Measurements from ENCODE around the gene FOSB. TPM values are rescaled to one million over a fixed set of nuclear protein-coding genes. Genes with fewer than 3 reads are reported as not detected.
A peak's percentile ranks its signal among the peaks of the same experiment; 100 is the strongest.

Gene FOSB
- total and polyA plus RNA-seq, 9 of the 15 experiments (the other 6 are each of a cell fraction or from before 2014, with no cell fraction given): 0.11 to 2.7 (median 0.73) TPM

- peak in 1 of 2 experiments; percentile 1 for TF ChIP-seq E2F6 (IDR thresholded peaks at IDR 0.05; ENCODE audit: borderline replicate concordance in 1 of 2, extremely low read depth in 1 of 2, insufficient read depth in 1 of 2, insufficient read length in 1 of 2, low read depth in 1 of 2, low read length in 1 of 2, poor library complexity in 1 of 2, severe bottlenecking in 1 of 2)
- TF ChIP-seq POLR3A (IDR thresholded peaks at IDR 0.05; ENCODE audit: borderline replicate concordance, extremely low read depth, insufficient read depth, insufficient read length): no peak
- TF ChIP-seq POLR2AphosphoS2 (IDR thresholded peaks at IDR 0.05; ENCODE audit: low read length): no peak
- TF ChIP-seq ELF4 (CRISPR knock-in tag; IDR thresholded peaks at IDR 0.05): no peak
- TF ChIP-seq SMARCA5 (IDR thresholded peaks at IDR 0.05): no peak
- no peak for TF ChIP-seq EP300 (IDR thresholded peaks at IDR 0.05; ENCODE audit: low read length)
- no peak for TF ChIP-seq ETV6 (IDR thresholded peaks at IDR 0.05; ENCODE audit: borderline replicate concordance in 1 of 2, low read depth in 2 of 2, low read length in 1 of 2)
- TF ChIP-seq ETV6 (CRISPR knock-in tag; IDR thresholded peaks at IDR 0.05; ENCODE audit: borderline replicate concordance): no peak
- no peak for TF ChIP-seq KLF6 (CRISPR knock-in tag; IDR thresholded peaks at IDR 0.05; ENCODE audit: borderline replicate concordance)
- no peak for TF ChIP-seq HNRNPUL1 (IDR thresholded peaks at IDR 0.05; ENCODE audit: low read length)
- no peak for TF ChIP-seq CEBPZ (IDR thresholded peaks at IDR 0.05; ENCODE audit: borderline replicate concordance, low read depth, low read length)
- TF ChIP-seq GTF2A2 (tag; IDR thresholded peaks at IDR 0.05): peak; percentile 75; the same call in 1 of the 2 replicates
- 0 out of 2 replicates have a peak, but pooled peaks have one; percentile 10 for TF ChIP-seq GABPB1 (CRISPR knock-in tag; IDR thresholded peaks at IDR 0.05)
- TF ChIP-seq ZNF316 (IDR thresholded peaks at IDR 0.05): no peak
- no peak for TF ChIP-seq GTF2B (IDR thresholded peaks at IDR 0.05; ENCODE audit: extremely low read depth, insufficient read length)
- no peak for TF ChIP-seq FOXJ3 (CRISPR knock-in tag; IDR thresholded peaks at IDR 0.05)
- TF ChIP-seq SNRNP70 (optimal IDR thresholded peaks at IDR 0.05; ENCODE audit: low read depth, low read length): no peak
- no peak for TF ChIP-seq NR1H2 (CRISPR knock-in tag; IDR thresholded peaks at IDR 0.05)
- no peak for TF ChIP-seq CSDE1 (IDR thresholded peaks at IDR 0.05)
- no peak for TF ChIP-seq ZNF12 (CRISPR knock-in tag; IDR thresholded peaks at IDR 0.05)
- no peak for TF ChIP-seq ZNF695 (CRISPR knock-in tag; IDR thresholded peaks at IDR 0.05)
- no peak for TF ChIP-seq U2AF2 (optimal IDR thresholded peaks at IDR 0.05; ENCODE audit: low read depth, low read length)
- TF ChIP-seq ATF4 (CRISPR knock-in tag; IDR thresholded peaks at IDR 0.05): no peak
- no peak for TF ChIP-seq ZNF134 (CRISPR knock-in tag; conservative IDR thresholded peaks at IDR 0.05)
- TF ChIP-seq SUPT5H (IDR thresholded peaks at IDR 0.05): 0 out of 2 replicates have a peak, but pooled peaks have one; percentile 4
Observed at GRCh38 chr19:45468159-45468651, 409 bp downstream of the FOSB start (continued).
